GM13977 (cell line): ENCODE data around the gene ZNF605.
"Not testable (repeated sequence)": the region's sequence is repeated elsewhere in the genome, so short reads cannot be mapped to it uniquely, and the experiment has no call there.

Source experiments
- DNase-seq: peaks from one replicate; pipeline ENCODE4 v3.0.0; 2012; ENCODE audit warnings: low spot score
- in situ Hi-C: fragments of 300-500 bp; cut with MboI; formaldehyde crosslinking; loops from one replicate; pipeline ENCODE4 v1.12.0; 2022; ENCODE audit warnings: low sequenced_read_pairs, low pct_unique_long_range_greater_than_20kb, mixed read lengths, inconsistent platforms; ENCODE audit not compliant: unreplicated experiment
- TF ChIP-seq, protein P1 (sequence below): IDR thresholded peaks from 2 replicates; pipeline ENCODE4 v1.5.1; 2012; ENCODE audit warnings: mild to moderate bottlenecking, control low read depth; ENCODE audit not compliant: insufficient read depth; ENCODE audit errors: extremely low read depth, missing control alignments

ZNF605 gene

DNA sequence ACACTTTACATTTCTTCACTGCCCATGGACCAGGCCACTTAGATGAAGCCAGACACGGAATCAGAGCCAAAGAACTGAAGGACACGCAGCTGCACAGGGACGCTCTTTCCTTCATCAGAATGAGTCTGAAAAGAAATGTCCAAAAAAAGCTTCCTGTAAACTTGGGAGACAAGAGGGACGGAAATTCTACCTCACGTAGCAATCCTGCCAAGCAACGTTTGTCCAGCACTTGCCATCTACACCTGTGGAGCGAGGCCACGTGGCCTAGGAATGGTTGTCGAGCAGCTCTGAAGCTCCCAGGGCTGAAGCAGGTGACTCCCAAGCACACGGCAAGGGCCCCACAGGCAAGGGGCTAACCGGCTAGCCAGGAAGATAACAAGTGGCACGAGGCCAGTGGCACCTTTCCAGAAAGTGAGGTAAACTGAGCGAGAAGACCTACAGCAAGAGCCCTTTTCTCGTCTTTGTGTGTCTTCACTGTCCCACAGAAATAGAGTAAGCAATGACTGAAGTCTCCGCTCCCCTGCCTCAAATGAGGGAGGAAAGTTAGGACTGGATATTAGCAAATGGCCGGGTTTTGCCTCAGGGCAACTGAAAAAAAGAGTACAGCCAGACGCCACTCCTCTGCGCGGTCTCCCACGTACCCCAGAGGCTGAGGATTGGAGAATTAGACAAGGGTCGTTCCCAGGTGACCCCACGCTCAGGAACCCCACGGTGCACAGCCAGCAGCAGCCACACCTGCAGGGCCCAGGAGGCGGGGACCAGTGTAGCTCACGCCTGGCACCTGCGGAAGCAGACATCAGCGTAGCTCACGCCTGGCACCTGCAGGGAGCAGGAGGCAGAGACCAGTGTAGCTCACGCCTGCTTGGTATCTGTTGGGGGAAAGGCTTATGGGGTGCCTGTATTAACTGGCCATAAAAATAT, 7.7 kb downstream of the ZNF605 start:
- TF ChIP-seq, protein P1, sequence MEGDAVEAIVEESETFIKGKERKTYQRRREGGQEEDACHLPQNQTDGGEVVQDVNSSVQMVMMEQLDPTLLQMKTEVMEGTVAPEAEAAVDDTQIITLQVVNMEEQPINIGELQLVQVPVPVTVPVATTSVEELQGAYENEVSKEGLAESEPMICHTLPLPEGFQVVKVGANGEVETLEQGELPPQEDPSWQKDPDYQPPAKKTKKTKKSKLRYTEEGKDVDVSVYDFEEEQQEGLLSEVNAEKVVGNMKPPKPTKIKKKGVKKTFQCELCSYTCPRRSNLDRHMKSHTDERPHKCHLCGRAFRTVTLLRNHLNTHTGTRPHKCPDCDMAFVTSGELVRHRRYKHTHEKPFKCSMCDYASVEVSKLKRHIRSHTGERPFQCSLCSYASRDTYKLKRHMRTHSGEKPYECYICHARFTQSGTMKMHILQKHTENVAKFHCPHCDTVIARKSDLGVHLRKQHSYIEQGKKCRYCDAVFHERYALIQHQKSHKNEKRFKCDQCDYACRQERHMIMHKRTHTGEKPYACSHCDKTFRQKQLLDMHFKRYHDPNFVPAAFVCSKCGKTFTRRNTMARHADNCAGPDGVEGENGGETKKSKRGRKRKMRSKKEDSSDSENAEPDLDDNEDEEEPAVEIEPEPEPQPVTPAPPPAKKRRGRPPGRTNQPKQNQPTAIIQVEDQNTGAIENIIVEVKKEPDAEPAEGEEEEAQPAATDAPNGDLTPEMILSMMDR: no peak
- DNase-seq: no peak
- in situ Hi-C loops: no loop called here

DNA sequence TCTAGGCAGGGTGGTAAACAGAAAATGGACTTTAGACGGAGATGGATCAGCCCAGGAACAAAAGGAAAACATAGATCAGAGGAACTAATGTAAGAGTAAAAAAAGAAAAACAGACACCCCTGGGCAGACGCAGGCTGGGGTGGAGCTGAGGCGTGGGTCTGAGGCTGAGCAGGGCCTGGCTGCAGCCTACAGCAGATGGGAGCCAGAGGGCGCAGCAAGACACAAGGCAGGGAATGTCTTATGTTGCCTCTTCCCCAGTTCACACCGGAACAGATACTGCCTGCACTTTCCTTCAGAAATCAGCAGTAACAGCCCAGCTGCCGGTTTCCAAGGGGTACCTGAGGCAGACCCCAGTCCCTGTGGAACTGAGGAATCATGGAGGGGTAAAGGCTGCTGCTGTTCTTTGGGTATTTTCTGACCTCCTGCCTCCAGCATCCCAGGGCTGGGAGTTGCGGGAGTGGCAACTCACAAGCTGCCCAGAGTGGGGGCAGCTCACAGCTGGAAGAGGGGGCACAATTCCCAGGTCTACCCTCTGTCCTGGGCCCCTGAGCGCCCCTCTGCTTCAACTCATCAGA, 9.8 kb downstream of the ZNF605 start:
- TF ChIP-seq, protein P1: no peak
- no peak for DNase-seq
- in situ Hi-C loops: no loop called here

DNA sequence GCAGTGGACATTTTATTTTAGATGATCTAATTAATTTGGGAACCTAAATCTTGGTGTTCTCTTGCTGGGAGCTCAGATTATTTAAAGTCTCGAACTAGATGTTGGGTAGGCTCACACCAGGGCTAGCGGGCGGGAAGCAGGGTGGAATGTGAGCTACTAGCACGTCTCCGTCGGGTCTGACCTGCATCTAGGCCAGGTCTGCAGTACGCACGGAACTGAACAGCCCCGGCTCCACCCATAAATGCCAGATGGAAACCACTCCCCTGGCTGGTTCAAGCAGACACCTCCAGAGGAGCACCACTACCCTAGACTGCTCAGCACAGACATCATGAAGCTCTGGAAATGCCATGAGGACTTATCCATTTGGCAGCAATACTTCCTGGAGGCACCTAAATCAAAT, 10.3 kb downstream of the ZNF605 start:
- TF ChIP-seq, protein P1: no peak
- in situ Hi-C loops: no loop called here
- no peak for DNase-seq

DNA sequence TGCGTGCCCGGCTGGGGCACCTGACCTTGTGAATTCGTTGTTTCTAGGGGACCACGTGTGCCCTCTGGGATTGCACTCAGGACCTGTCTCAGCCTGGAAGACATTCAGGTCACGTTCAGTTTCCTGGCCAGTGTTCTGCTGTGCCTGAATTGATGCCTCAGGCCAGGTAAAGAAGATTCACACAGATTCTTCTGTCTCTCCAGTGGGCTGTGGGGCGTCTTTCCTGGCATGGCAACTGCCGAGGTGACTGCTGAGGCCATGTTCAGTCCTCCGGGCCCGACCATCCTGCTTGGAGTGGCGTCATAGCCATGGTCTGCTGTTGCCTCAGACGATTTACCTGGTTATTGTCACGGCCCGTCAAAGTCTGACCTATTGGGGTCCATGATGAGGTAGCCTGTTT, 13.5 kb downstream of the ZNF605 start:
- in situ Hi-C loops: no loop called here
- DNase-seq: no peak
- TF ChIP-seq, protein P1: no peak

DNA sequence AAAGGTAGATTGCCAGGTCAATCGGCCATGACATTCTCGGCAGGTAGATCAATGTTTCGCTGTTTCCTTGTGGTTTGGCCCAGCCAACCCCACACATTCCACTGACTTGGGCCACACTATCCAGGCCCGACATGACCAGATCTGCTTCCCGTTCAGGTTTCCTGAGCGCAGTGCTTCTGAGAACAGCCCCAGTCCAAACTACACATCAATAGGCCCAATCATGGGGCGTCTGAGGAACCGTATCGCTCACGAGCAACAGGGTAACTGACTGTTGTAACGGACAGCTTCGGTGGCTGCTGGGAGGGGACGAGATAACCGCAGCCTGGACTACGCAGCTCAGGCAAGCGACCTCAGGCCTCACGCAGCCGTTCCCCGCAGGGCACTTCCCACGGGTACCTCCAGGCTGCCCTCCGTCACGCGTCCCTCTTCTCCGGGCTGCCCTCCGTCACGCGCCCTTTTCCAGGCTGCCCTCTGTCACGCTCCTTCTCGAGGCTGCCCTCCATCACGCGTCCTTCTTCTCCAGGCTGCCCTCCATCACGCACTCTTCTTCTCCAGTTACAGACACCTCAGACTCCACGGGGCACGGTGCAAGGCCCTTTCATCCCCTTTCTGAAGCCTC, 14.7 kb downstream of the ZNF605 start:
- no peak for DNase-seq
- in situ Hi-C loops: no loop called here
- TF ChIP-seq, protein P1: no peak

DNA sequence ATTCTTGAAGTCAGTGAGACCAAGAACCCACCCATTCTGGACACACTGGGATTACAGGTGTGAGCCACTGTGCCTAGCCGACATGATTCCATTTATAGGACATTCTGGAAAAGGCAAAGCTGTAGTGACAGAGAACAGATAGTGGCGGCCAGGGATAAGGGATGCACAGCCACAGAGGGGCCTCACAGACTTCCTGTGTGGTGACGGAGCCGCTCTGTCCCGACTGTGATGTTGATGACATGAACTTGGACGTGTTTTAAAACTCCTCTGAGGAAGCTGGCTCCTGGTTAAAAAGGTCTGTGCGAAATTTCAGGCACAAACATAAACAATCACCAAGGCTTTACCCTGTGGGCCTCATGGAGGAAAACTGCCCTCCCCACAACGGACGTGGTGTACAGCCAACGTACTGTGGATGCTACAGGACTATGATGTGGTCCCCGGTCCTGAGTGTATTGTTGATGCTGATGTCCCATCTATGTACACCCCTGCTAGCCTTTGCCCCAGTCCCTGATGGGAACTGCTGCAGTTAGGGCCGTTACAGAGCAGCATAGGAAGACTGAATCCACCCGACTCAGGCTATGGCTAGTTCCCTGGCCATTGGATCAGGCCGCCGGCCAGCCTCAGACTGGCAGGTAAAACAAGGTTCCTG, 15.9 kb downstream of the ZNF605 start:
- in situ Hi-C loops: no loop called here
- TF ChIP-seq, protein P1: no peak
- DNase-seq: no peak

DNA sequence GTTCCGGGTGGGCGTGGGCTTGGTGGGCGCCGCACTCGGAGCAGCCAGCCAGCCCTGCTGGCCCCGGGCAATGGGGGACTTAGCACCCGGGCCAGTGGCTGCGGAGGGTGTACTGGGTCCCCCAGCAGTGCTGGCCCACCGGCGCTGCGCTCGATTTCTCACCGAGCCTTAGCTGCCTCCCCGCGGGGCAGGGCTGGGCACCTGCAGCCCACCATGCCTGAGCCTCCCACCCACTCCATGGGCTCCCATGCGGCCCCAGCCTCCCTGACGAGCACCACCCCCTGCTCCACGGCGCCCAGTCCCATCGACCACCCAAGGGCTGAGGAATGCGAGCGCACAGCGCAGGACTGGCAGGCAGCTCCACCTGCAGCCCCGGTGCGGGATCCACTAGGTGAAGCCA, 17.3 kb downstream of the ZNF605 start:
- DNase-seq, in situ Hi-C loops: not testable (repeated sequence)
